B cell (primary cell): Measurements from ENCODE around the gene MTHFD2L. TPM values are rescaled to one million over a fixed set of nuclear protein-coding genes. Genes with fewer than 3 reads are reported as not detected.

Experiments used
- ATAC-seq: fragments of 200-7000 bp; cut with Tn5 transposase; one replicate; pipeline ENCODE4 v1.10.0; 2021; ENCODE audit warnings: low read depth, mild to moderate bottlenecking, moderate number of reproducible peaks, moderate library complexity
- CTCF ChIA-PET: fragments of 350-600 bp; sonication (Branson Sonifier 250); formaldehyde crosslinking; loops from one replicate; lab custom pipeline; 2021; ENCODE audit warnings: antibody characterized with exemption, inconsistent platforms; lab: Charles Lee
- POLR2A ChIA-PET: fragments of 350-600 bp; sonication (Branson Sonifier 250); formaldehyde crosslinking; loops from one replicate; lab custom pipeline; 2021; ENCODE audit warnings: antibody characterized with exemption; lab: Charles Lee
- DNase-seq: peaks from one replicate; pipeline ENCODE4 v3.0.0; 2013
- H2AFZ ChIP-seq: 2 replicates; pipeline ENCODE4 v1.6.1; 2012; ENCODE audit warnings: mild to moderate bottlenecking, low read depth, low read length; ENCODE audit not compliant: insufficient read depth, poor library complexity, severe bottlenecking
- H3K27ac ChIP-seq, 2 donors: 1 replicate in 1 of 2; 2 replicates in 1 of 2; pipeline ENCODE4 v1.5.1; 2012 to 2013; ENCODE audit warnings: low read length in 2 of 2, mild to moderate bottlenecking in 2 of 2, moderate library complexity in 1 of 2
- H3K27me3 ChIP-seq, 4 experiments: fragments of 200-600 bp in 1 of 4; sonication (generic) in 1 of 4; replicated peaks in 1 of 4; 1 replicate in 2 of 4; 2 replicates in 2 of 4; pipeline versions ENCODE4 v1.6.1 to v1.7.0; 2013 to 2016; ENCODE audit warnings: low read length in 3 of 4, mild to moderate bottlenecking in 2 of 4, mixed read lengths in 1 of 4, moderate library complexity in 1 of 4; ENCODE audit not compliant: insufficient read depth in 4 of 4, control insufficient read depth in 3 of 4; ENCODE audit errors: control extremely low read depth in 1 of 4
- H3K36me3 ChIP-seq, 2 experiments: replicated peaks in 1 of 2; 1 replicate in 1 of 2; 2 replicates in 1 of 2; pipeline versions ENCODE4 v1.6.1 to v1.7.1; 2013; ENCODE audit warnings: low read length in 1 of 2; ENCODE audit not compliant: insufficient read depth in 2 of 2, control insufficient read depth in 1 of 2; ENCODE audit errors: control extremely low read depth in 1 of 2, extremely low read depth in 1 of 2
- H3K4me1 ChIP-seq, 2 donors: fragments of 200-600 bp in 1 of 2; sonication (generic) in 1 of 2; 1 replicate in 1 of 2; 2 replicates in 1 of 2; pipeline versions ENCODE4 v1.5.1 to v1.6.1; 2013 to 2017; ENCODE audit warnings: low read length in 2 of 2; ENCODE audit not compliant: control insufficient read depth in 2 of 2, insufficient read depth in 2 of 2
- H3K4me2 ChIP-seq: replicated peaks from 2 replicates; pipeline ENCODE3; 2012; ENCODE audit warnings: mild to moderate bottlenecking, low read depth, low read length; ENCODE audit not compliant: poor library complexity, severe bottlenecking
- H3K4me3 ChIP-seq, 5 experiments: fragments of 200-600 bp in 1 of 5; sonication (generic) in 1 of 5; 1 replicate in 3 of 5; 2 replicates in 2 of 5; pipeline versions ENCODE4 v1.5.1 to v1.7.0; 2011 to 2016; ENCODE audit warnings: low read length in 4 of 5, mild to moderate bottlenecking in 4 of 5, low read depth in 2 of 5, control low read depth in 1 of 5, moderate library complexity in 1 of 5; ENCODE audit not compliant: insufficient read depth in 1 of 5; ENCODE audit errors: control extremely low read depth in 1 of 5, extremely low read depth in 1 of 5
- H3K79me2 ChIP-seq: fragments of 200-600 bp; sonication (generic); one replicate; pipeline ENCODE4 v1.6.0; 2016; ENCODE audit warnings: low read length; ENCODE audit not compliant: control insufficient read depth, insufficient read depth
- H3K9ac ChIP-seq: fragments of 200-600 bp; sonication (generic); 2 replicates; pipeline ENCODE4 v1.6.1; 2017; ENCODE audit warnings: mild to moderate bottlenecking, low read length, moderate library complexity
- H3K9me3 ChIP-seq, 3 donors: one replicate each; pipeline versions ENCODE4 v1.6.1 to v1.7.1; 2013; ENCODE audit warnings: low read length in 2 of 3; ENCODE audit not compliant: control insufficient read depth in 2 of 3, insufficient read depth in 1 of 3; ENCODE audit errors: control extremely low read depth in 1 of 3
- H4K20me1 ChIP-seq: 2 replicates; pipeline ENCODE4 v1.6.0; 2012; ENCODE audit warnings: mild to moderate bottlenecking, low read length; ENCODE audit not compliant: insufficient read depth, control insufficient read depth, poor library complexity, severe bottlenecking
- H3K27ac Mint-ChIP-seq: one replicate; pipeline ENCODE4 v1.8.0; 2021; ENCODE audit warnings: mixed read lengths
- H3K27me3 Mint-ChIP-seq: one replicate; pipeline ENCODE4 v1.8.0; 2021; ENCODE audit warnings: mixed read lengths
- H3K4me1 Mint-ChIP-seq: one replicate; pipeline ENCODE4 v1.8.0; 2021; ENCODE audit warnings: mixed read lengths
- H3K4me3 Mint-ChIP-seq: one replicate; pipeline ENCODE4 v1.8.0; 2021; ENCODE audit warnings: mixed read lengths
- H3K9me3 Mint-ChIP-seq: one replicate; pipeline ENCODE4 v1.8.0; 2022; ENCODE audit warnings: mixed read lengths; ENCODE audit not compliant: insufficient read depth
- EZH2 ChIP-seq: IDR thresholded peaks from 2 replicates; pipeline ENCODE4 v1.6.1; 2012; ENCODE audit warnings: borderline replicate concordance, low read depth, mild to moderate bottlenecking, moderate library complexity, low read length; ENCODE audit not compliant: insufficient read depth, poor library complexity, severe bottlenecking
- WGBS: methylation state at CpG from one replicate; pipeline ENCODE4 v1.1.5; 2013; ENCODE audit warnings: missing lambda C conversion rate; ENCODE audit not compliant: insufficient coverage; 5-methylcytosine and 5-hydroxymethylcytosine counted together
- intact Hi-C: fragments of 100-400 bp; cut with micrococcal nuclease; formaldehyde crosslinking; loops from one replicate; pipeline ENCODE4 v1.10.0; 2022
- polyA plus RNA-seq: library from polyadenylated mRNA; depleted of rRNA; stranded (reverse); fragments of >200 nt; gene quantifications from 2 replicates; pipeline ENCODE4 v1.2.3, GENCODE V29; 2012
- total RNA-seq, 2 donors: library from RNA; stranded (reverse); fragments of 120-200 nt in 1 of 2; gene quantifications; 1 replicate in 1 of 2; 2 replicates in 1 of 2; pipeline versions ENCODE4 v1.2.3 to v1.2.4, GENCODE V29; 2013 to 2022
- TF ChIP-seq, protein P1 (sequence below): fragments of 200-600 bp; IDR thresholded peaks from one replicate; pipeline ENCODE4 v1.8.0; 2022; ENCODE audit warnings: antibody characterized with exemption, mild to moderate bottlenecking

Gene MTHFD2L
- total and polyA plus RNA-seq, 2 donors (not counting 1 experiment from before 2014, with no cell fraction given), result 5.5 to 12.6 TPM

DNA sequence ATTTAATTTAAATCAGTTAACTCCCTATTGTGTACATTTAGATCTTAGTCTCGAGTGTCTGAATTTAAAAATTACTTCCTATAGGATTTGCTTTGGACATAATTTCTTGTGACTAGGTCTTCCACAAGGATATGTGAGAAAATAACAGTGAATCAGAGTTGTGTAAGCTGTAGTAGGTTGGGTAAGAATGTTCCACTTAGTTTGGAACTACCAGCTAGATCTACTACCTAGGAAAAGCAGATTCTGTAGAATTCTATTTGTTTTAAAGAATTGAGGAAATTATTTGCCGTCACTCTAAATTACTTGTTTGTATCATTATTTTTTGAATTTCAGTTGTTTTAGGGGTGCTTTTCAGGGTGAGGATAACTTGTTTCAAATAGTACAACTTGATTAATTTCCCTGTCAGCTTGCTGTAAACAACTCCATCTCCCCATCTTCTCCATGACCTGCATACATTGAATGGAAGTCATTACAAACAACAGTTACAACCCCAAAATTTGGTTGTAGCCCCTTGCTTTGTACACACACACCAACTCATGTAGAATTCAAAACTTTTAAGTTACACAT, 1.3 kb downstream of the MTHFD2L start:
- no peaks in the 10 kb centered on the region for H4K20me1 ChIP-seq
- CTCF ChIA-PET, result interaction anchor here (0.6 to 1.2 kb wide), 3 partner anchors 30 to 284 kb away, joined by 3 to 4 read pairs (median 3); no protein-coding TSS in a partner anchor
- no peaks in the 10 kb centered on the region for H3K9me3 Mint-ChIP-seq
- POLR2A ChIA-PET, result no interaction called here
- TF ChIP-seq EZH2, result no peak
- H3K27me3 ChIP-seq, result peaks cover 0 to 9% (median 1%) of the 10 kb centered on the region in 4 experiments
- no peak overlapping the region for H3K27ac ChIP-seq
- H3K36me3 ChIP-seq, result peaks cover 2 to 7% of the 10 kb centered on the region in 2 experiments
- H3K4me2 ChIP-seq, result peak overlapping the region; percentile 83
- ATAC-seq (no peak), DNase-seq (no peak)
- WGBS, result no CpG with 5 or more reads among the region's 2 CpGs
- no peak overlapping the region for H3K27ac Mint-ChIP-seq
- H3K79me2 ChIP-seq, result peaks cover 22% of the 10 kb centered on the region
- H3K4me3 ChIP-seq, result peak overlapping the region in 4 of 5 experiments; percentile 69 to 84 (median 77)
- intact Hi-C loops, result loop anchor here (2.0 to 5.0 kb wide), 4 partner anchors 30 to 1356 kb away; partner anchors contain the start of genes ANKRD17, COX18, RCHY1 and THAP6
- peak overlapping the region; percentile 92 for H2AFZ ChIP-seq
- peaks cover 11 to 13% of the 10 kb centered on the region in 2 donors for H3K4me1 ChIP-seq
- H3K27me3 Mint-ChIP-seq, result peaks cover 11% of the 10 kb centered on the region
- peak overlapping the region; percentile 75 for H3K9ac ChIP-seq
- peak overlapping the region; percentile 97 for H3K4me3 Mint-ChIP-seq
- H3K9me3 ChIP-seq, result no peaks in the 10 kb centered on the region
- H3K4me1 Mint-ChIP-seq, result peaks cover 21% of the 10 kb centered on the region

DNA sequence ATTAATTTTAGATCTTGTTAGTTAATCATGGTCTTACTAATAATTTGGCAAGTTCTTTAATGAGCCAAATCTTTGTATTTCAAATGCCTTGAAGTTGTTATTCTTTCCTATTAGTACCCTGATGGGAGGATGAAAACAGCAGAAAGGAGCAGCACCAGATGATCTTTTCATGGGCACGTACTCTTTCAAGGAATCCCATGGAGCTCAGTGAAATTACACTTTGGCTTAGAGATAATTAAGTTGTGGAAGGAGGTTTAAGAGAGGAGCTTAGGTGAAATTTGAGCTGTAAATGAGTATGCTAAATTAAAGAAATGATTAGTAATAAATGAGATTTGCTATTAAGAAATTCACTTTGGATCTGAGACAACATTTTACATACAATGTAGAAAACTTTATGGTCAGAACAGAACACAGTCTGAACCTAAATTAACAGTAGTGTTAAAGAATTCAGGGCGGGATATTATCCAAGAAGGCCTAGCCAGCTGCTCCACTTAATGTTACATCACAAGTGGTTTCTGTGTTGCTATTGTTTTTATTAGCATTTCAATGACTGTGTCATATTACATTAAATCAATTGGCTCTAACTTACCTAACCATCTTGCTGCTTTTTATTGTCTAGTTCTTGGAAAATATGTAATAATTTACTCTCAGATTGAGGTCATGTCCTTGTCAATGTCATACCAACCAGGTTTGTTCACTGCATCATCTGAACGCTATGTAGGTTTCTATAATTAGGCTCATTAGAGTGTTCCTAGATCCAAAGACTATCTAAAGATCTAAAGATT, 3.9 kb downstream of the MTHFD2L start:
- 100% methylated on average over 1 of the region's 3 CpGs for WGBS
- H3K36me3 ChIP-seq, result peaks cover 2 to 7% of the 10 kb centered on the region in 2 experiments
- no peak for TF ChIP-seq EZH2
- TF ChIP-seq, protein P1, sequence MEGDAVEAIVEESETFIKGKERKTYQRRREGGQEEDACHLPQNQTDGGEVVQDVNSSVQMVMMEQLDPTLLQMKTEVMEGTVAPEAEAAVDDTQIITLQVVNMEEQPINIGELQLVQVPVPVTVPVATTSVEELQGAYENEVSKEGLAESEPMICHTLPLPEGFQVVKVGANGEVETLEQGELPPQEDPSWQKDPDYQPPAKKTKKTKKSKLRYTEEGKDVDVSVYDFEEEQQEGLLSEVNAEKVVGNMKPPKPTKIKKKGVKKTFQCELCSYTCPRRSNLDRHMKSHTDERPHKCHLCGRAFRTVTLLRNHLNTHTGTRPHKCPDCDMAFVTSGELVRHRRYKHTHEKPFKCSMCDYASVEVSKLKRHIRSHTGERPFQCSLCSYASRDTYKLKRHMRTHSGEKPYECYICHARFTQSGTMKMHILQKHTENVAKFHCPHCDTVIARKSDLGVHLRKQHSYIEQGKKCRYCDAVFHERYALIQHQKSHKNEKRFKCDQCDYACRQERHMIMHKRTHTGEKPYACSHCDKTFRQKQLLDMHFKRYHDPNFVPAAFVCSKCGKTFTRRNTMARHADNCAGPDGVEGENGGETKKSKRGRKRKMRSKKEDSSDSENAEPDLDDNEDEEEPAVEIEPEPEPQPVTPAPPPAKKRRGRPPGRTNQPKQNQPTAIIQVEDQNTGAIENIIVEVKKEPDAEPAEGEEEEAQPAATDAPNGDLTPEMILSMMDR, result no peak
- peaks cover 13 to 18% of the 10 kb centered on the region in 2 donors for H3K4me1 ChIP-seq
- no peaks in the 10 kb centered on the region for H3K9me3 ChIP-seq
- peaks cover 29% of the 10 kb centered on the region for H3K79me2 ChIP-seq
- no peak overlapping the region for H3K27ac ChIP-seq
- Mint-ChIP-seq H3K9me3 (no peaks in the 10 kb centered on the region), H3K27ac (no peak overlapping the region), H3K4me1 (peaks cover 30% of the 10 kb centered on the region), H3K4me3 (no peak overlapping the region), H3K27me3 (peaks cover under 1% of the 10 kb centered on the region)
- no peak for DNase-seq
- no peak overlapping the region for H3K9ac ChIP-seq
- no peak overlapping the region for H3K4me2 ChIP-seq
- H4K20me1 ChIP-seq, result no peaks in the 10 kb centered on the region
- peaks cover 0 to 3% (median 0%) of the 10 kb centered on the region in 4 experiments for H3K27me3 ChIP-seq
- ChIA-PET POLR2A (no interaction called here), CTCF (interaction anchor here (1.6 kb wide), 1 partner anchor 27 kb away, joined by 4 read pairs; no protein-coding TSS in a partner anchor)
- no peak for ATAC-seq
- no peak overlapping the region for H2AFZ ChIP-seq
- no peak overlapping the region for H3K4me3 ChIP-seq
- intact Hi-C loops, result no loop called here
